Measurements from ENCODE around the gene TBC1D5. TPM values are rescaled to one million over a fixed set of nuclear protein-coding genes. Genes with fewer than 3 reads are reported as not detected.

TBC1D5 gene
- total and polyA plus RNA-seq, 12 donors: 6.7 to 35.6 (median 30.5) TPM

DNA sequence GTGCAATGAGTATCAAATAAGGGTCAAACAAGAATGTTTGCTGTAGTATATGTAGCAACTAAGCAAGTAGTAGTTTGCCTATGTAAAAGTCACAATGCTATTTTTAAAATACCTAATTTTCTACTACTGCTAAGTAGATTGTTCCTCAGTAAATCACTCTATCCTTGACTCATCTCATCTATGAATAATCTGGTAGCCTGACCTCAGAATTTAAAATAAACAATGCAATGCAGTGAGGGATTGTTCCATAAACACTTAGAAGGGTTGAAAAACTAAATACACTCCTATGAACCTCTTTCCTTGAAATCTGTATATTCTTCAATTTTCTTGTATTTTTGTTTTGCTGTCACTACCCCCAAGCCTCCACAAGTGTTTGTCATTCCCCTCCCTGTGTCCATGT, 253.3 kb downstream of the TBC1D5 start:
- Histone ChIP-seq H3K36me3 (no peaks in the 10 kb centered on the region), H3K27ac (no peak overlapping the region), H3K27me3 (no peaks in the 10 kb centered on the region), H3K4me1 (peaks cover 0 to 11% (median 0%) of the 10 kb centered on the region in 9 donors), H3K9me3 (peaks cover 0 to 30% (median 9%) of the 10 kb centered on the region in 11 donors), H3K4me3 (no peak overlapping the region)
- intact Hi-C loops (cut with DNase I): no loop called here
- TF ChIP-seq, protein P1, sequence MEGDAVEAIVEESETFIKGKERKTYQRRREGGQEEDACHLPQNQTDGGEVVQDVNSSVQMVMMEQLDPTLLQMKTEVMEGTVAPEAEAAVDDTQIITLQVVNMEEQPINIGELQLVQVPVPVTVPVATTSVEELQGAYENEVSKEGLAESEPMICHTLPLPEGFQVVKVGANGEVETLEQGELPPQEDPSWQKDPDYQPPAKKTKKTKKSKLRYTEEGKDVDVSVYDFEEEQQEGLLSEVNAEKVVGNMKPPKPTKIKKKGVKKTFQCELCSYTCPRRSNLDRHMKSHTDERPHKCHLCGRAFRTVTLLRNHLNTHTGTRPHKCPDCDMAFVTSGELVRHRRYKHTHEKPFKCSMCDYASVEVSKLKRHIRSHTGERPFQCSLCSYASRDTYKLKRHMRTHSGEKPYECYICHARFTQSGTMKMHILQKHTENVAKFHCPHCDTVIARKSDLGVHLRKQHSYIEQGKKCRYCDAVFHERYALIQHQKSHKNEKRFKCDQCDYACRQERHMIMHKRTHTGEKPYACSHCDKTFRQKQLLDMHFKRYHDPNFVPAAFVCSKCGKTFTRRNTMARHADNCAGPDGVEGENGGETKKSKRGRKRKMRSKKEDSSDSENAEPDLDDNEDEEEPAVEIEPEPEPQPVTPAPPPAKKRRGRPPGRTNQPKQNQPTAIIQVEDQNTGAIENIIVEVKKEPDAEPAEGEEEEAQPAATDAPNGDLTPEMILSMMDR (IDR thresholded peaks at IDR 0.05): no peak
- ATAC-seq (no peak), DNase-seq (no peak)

DNA sequence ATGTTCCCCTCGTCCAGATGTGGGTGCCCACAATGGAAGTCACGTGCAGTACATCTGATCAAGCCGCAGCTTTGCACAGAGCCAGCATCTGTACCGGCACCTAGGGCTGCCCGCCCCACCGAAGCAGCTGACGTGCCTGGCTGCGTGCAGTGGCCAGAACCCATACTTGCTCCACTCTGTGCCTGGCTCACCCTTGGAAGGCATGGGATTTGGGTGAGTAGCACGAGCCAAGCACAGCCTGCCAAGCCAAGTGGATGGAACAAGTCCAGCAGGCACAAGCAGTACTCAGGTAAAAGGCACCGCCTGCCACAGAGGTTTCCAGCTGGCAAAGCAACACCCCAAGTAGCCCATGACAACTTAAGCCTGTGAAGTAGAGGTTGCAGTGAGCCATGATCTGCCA, 261.3 kb downstream of the TBC1D5 start:
- no peaks in the 10 kb centered on the region for H3K36me3 ChIP-seq
- H3K9me3 ChIP-seq: no peaks in the 10 kb centered on the region
- ATAC-seq (peak; percentile 63 to 99 (median 92)), DNase-seq (peak; percentile 41 to 68)
- no peak overlapping the region for H3K27ac ChIP-seq
- no peaks in the 10 kb centered on the region for H3K4me1 ChIP-seq
- no peak overlapping the region for H3K4me3 ChIP-seq
- 67 to 75% methylated on average over 10 of the region's 10 CpGs for WGBS, 2 donors
- TF ChIP-seq, protein P1 (IDR thresholded peaks at IDR 0.05): no peak
- H3K27me3 ChIP-seq: no peaks in the 10 kb centered on the region
- intact Hi-C loops (cut with DNase I): loop anchor here in 1 of 10 donors (5.0 kb wide), 1 partner anchor 71 kb away; no protein-coding TSS in a partner anchor

DNA sequence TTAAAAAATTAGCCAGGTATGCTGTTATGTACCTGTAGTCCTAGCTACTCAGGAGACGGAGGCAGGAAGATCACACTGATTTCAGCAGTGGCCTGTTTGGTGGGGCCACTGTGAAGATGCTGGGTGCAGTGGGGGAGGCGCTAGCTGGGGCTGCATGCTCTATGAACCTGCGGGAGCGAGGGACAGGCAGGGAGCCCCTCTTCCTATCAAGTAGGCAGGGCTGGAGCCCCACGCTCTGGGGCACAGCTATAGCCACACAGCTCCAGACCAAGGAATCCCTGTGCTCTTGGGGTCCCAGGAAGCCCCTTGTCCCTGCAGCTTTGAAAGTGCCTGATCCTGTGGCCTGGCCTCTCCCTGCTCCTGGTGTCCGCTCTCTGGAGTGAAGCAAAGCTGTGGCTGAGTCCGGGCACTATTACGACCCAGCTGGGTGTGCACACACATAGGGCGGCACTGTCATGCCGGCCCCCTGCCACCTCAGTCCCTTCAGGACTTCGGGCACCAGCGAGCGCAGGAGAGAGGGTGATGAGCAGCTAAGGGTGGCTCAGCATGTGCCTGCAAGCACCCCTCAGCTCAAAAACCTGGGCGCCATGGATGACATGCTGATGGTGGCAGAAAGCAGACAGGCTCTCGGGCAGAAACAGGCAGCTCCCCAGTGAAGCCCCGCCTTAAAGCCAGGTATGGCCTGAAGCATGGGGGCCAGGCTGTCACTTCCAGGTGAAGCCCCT, 262.6 kb downstream of the TBC1D5 start:
- WGBS, 2 donors: 98 to 100% methylated on average over 16 of the region's 16 CpGs
- no peak overlapping the region for H3K27ac ChIP-seq
- no peak for DNase-seq
- H3K4me3 ChIP-seq: no peak overlapping the region
- H3K4me1 ChIP-seq: peaks cover 0 to 5% (median 0%) of the 10 kb centered on the region in 9 donors
- no peaks in the 10 kb centered on the region for H3K9me3 ChIP-seq
- no peaks in the 10 kb centered on the region for H3K27me3 ChIP-seq
- ATAC-seq: peak in 1 of 8 donors; percentile 44
- TF ChIP-seq, protein P1 (IDR thresholded peaks at IDR 0.05): no peak
- H3K36me3 ChIP-seq: no peaks in the 10 kb centered on the region
- intact Hi-C loops (cut with DNase I): loop anchor here in 1 of 10 donors (5.0 kb wide), 1 partner anchor 72 kb away; no protein-coding TSS in a partner anchor

DNA sequence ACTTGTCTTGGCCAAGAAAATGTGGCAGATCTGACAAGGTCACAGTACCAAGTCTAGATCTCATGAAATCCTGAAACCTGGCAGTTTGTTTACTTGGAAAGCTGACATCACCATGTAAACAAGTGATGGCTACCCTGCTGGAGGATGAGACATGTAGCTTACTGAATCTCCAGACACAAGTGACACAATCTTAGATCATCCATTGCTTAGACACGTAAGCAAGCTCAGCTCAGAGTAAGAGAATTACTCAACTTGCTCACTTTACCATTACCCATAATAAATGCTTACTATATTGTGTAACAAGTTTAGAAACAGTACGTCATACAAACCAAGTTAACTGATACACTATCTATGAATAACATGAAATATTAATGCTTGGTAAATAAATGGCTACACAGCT, 263.8 kb downstream of the TBC1D5 start:
- intact Hi-C loops (cut with DNase I): no loop called here
- DNase-seq: no peak

More for the DNA sequence above, 263.8 kb downstream of the TBC1D5 start:
- TF ChIP-seq, protein P1 (IDR thresholded peaks at IDR 0.05): no peak
- no peak for ATAC-seq
- Histone ChIP-seq H3K4me1 (peaks cover 0 to 5% (median 0%) of the 10 kb centered on the region in 9 donors), H3K27ac (no peak overlapping the region), H3K27me3 (no peaks in the 10 kb centered on the region), H3K9me3 (no peaks in the 10 kb centered on the region), H3K36me3 (no peaks in the 10 kb centered on the region), H3K4me3 (no peak overlapping the region)
- WGBS, 2 donors: 62 to 63% methylated on average over 2 of the region's 2 CpGs
